GM18870 (cell line): Measurements from ENCODE around the gene CDC42SE2.
"Not testable (repeated sequence)": the region's sequence is repeated elsewhere in the genome, so short reads cannot be mapped to it uniquely, and the experiment has no call there.

ENCODE experiments used
- ATAC-seq: cut with Tn5 transposase; IDR thresholded peaks from one replicate; pipeline ENCODE4 v1.9.1; 2021; ENCODE audit warnings: moderate library complexity; ENCODE audit not compliant: unreplicated experiment

The CDC42SE2 gene

GRCh38 chr5:131363811-131364506 is 100.1 kb downstream of the CDC42SE2 start:
- ATAC-seq, result no peak

- no peak for ATAC-seq
Measured at GRCh38 chr5:131364507-131365050, 100.7 kb downstream of the CDC42SE2 start.

GRCh38 chr5:131366428-131366827 is 102.6 kb downstream of the CDC42SE2 start:
- no peak for ATAC-seq

- no peak for ATAC-seq
Measured at GRCh38 chr5:131367219-131367860, 103.5 kb downstream of the CDC42SE2 start.

GRCh38 chr5:131368866-131369265 is 105.0 kb downstream of the CDC42SE2 start:
- ATAC-seq, result no peak

- no peak for ATAC-seq
Measured at GRCh38 chr5:131369558-131369957, 105.7 kb downstream of the CDC42SE2 start.

GRCh38 chr5:131371835-131372234 is 108.0 kb downstream of the CDC42SE2 start:
- no peak for ATAC-seq

GRCh38 chr5:131373265-131373664 is 109.4 kb downstream of the CDC42SE2 start:
- no peak for ATAC-seq

- ATAC-seq, result peak; percentile 34
Measured at GRCh38 chr5:131375351-131375750, 111.5 kb downstream of the CDC42SE2 start.

- no peak for ATAC-seq
Measured at GRCh38 chr5:131377346-131377745, 113.5 kb downstream of the CDC42SE2 start.

GRCh38 chr5:131377785-131378325 is 114.0 kb downstream of the CDC42SE2 start:
- ATAC-seq, result no peak

GRCh38 chr5:131378721-131379541 is 115.1 kb downstream of the CDC42SE2 start:
- ATAC-seq, result no peak

GRCh38 chr5:131379723-131380122 is 115.9 kb downstream of the CDC42SE2 start:
- ATAC-seq, result peak; percentile 46

- ATAC-seq, result not testable (repeated sequence)
Measured at GRCh38 chr5:131380238-131380637, 116.4 kb downstream of the CDC42SE2 start.

- no peak for ATAC-seq
Measured at GRCh38 chr5:131381021-131381420, 117.2 kb downstream of the CDC42SE2 start.

- peak; percentile 46 for ATAC-seq
Measured at GRCh38 chr5:131381777-131382176, 117.9 kb downstream of the CDC42SE2 start.

GRCh38 chr5:131382407-131383395 is 118.8 kb downstream of the CDC42SE2 start:
- peak; percentile 49 for ATAC-seq

GRCh38 chr5:131384173-131384572 is 120.3 kb downstream of the CDC42SE2 start:
- ATAC-seq, result no peak

- ATAC-seq, result no peak
Measured at GRCh38 chr5:131384616-131385214, 120.9 kb downstream of the CDC42SE2 start.
